Urothelium cell line (cell line): Measurements from ENCODE around the gene ANKLE2.
A peak's percentile ranks its signal among the peaks of the same experiment; 100 is the strongest.
"Not testable (repeated sequence)": the region's sequence is repeated elsewhere in the genome, so short reads cannot be mapped to it uniquely, and the experiment has no call there.

Experiments
- DNase-seq: peaks from one replicate; pipeline ENCODE4 v3.0.0; 2011; ENCODE audit warnings: low spot score, mixed read lengths
- FAIRE-seq: peaks from 2 replicates; lab custom pipeline; 2011; peaks lifted over from hg19 to GRCh38; lab: Jason Lieb, UNC

Gene ANKLE2

DNA sequence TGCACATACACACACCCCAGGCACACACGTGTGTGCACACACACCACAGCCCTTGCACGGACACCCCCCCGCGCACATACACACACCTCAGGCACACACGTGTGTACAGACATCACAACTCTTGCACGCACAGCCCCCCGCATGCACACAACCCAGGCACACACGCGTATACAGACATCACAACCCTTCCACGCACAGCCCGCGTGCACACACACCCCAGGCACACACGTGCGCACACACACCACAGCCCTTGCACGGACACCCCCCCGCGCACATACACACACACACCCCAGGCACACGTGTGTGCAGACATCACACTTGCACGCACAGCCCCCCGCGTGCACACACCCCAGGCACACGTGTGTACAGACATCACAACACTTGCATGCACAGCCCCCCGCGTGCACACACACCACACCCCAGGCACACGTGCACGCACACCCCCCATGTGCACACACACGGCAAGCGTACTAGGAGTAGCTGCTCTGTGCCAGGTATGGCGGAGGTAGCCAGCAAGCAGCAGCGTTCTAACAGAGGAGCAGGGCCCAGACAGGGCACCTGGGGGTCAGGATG, 18.2 kb upstream of the ANKLE2 start:
- DNase-seq (no peak), FAIRE-seq (peak; percentile 81)

DNA sequence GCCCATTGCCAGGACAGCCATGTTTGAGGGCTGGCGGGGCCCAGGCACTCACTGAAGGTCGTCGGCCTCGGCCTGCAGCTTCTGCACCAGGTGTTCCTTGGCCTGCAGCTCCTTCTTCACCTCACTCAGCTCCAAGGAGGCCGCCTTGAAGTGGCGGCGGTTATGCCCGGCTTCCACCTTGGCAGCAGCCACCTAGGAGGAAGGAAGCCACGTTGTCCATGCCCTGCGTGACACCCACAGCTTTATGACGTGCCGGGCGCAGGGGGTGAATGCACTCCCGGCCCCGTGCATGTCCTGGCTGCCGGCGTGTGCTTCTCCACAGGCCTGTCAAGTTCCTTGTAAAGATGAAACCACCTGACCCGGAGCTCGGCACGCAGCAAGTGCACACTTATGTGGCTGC, 16.0 kb upstream of the ANKLE2 start:
- FAIRE-seq (no peak), DNase-seq (no peak)

- FAIRE-seq (no peak), DNase-seq (no peak)
Measured at GRCh38 chr12:132776816-132777568, 15.4 kb upstream of the ANKLE2 start.

DNA sequence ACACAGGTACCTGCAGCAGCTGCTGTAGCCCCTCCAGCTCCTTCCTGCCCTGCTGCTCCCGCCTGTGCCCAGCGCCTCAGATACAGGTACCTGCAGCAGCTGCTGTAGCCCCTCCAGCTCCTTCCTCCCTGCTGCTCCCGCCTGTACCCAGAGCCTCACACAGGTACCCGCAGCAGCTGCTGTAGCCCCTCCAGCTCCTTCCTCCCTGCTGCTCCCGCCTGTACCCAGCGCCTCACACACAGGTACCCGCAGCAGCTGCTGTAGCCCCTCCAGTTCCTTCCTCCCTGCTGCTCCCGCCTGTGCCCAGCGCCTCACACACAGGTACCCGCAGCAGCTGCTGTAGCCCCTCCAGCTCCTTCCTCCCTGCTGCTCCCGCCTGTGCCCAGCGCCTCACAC, 14.6 kb upstream of the ANKLE2 start:
- not testable (repeated sequence) for FAIRE-seq, DNase-seq

GRCh38 chr12:132775502-132776229, 14.0 kb upstream of the ANKLE2 start:
- DNase-seq: no peak
- no peak for FAIRE-seq

GRCh38 chr12:132774646-132775275, 13.1 kb upstream of the ANKLE2 start:
- FAIRE-seq: no peak
- DNase-seq: no peak

- DNase-seq: no peak
- no peak for FAIRE-seq
Measured at GRCh38 chr12:132774159-132774558, 12.5 kb upstream of the ANKLE2 start.

DNA sequence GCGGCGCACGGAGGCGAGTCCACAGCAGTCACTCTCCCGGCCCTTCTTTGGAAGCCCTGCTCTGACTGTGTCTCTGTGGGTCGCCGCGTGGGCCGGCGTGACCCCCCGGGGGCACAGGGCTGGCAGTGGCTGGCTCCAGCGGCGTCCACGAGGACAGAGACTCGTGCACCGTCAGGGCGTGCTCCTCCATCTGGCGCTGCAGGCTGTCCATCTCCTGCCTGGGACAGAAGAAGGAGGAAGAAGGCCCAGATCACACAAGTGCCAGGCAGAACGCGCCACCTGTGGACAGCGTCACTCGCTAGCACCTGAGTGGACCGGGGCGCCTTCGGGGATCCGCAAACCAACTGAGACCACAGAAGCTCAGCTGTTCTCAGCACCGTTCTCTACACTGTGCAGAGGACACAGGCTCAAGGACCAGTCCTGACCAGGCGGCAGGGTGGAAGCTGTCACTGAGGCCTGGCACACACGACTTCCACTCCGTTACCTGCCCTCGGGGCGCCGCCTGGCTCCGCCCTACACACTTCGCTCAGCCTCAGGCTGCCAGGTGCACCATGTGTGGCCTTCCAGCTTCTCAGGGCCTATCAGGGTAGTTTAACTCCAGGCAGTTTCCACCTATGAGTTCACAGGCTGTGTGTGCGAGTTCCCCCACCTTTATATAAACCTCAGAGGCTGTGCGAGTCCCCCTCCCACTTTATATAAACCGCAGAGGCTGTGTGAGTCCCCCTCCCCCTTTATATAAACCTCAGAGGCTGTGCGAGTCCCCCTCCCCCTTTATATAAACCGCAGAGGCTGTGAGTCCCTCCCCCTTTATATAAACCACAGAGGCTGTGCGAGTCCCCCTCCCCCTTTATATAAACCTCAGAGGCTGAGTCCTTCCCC, 11.7 kb upstream of the ANKLE2 start:
- FAIRE-seq (no peak), DNase-seq (no peak)

GRCh38 chr12:132772606-132773005, 11.0 kb upstream of the ANKLE2 start:
- no peak for DNase-seq
- FAIRE-seq: no peak

DNA sequence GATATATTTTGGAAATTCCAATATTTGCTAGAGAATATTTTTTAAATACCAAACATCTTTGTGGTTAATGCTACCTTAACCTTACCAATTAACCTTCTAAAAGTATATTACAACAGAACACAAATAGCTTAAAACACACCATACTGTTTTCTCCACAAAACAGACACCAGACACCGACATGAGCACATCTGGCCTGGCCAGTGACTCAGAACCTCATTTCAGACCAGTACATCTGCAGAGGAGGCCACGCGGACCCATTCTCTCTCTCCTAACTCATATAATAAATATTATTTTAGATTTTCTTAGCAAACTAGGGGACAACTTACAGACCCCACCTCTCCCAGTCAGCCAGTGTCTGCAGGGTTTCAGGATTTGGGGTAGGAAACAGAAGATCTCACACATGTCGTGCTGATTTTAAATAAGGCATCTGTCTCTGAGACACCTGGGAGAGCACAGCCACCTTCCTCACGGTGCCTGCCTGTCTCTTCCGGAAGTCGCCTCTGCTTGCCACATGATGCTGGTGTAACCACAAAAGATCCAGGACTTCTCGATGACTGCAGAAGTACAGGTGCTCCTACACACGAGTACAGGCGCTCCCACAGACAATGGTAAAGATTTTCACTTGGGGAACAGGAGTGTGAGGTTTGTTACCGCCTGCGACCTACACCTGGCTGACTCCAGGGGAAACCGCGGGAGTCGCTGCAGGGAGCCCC, 9.7 kb upstream of the ANKLE2 start:
- no peak for DNase-seq
- no peak for FAIRE-seq

DNA sequence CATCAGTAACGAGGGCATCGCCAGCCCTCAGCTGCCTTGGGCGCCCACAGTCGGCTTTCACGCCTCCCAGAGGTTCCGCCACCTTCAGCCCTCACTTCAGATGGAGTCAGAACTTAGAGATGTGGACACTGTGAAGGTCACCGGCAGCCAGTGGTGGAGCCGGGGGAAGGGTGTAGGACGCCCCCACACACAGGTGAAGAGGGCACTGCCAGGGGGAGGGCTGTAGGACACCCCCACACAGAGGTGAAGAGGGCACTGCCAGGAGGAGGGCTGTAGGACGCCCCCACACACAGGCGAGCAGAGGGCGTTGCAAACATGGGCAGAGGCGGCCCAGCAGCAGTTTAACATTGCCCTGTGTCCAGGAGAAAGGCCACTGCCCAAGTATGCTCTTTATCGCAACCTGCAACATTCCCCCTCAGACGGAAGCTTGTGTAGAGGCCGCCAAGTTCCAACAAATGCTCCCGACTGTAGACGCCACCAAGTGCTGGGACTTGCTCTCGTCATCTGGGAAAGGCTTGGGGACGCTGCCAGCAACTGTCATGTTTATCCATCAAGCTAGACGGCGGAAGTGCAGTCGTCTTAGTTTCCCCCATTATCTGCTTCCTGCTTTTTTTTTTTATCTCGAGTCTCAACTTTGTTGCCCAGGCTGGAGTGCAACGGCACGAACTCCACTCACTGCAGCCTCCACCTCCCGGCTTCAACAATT, 4.9 kb upstream of the ANKLE2 start:
- FAIRE-seq: no peak
- DNase-seq: peak; percentile 40

DNA sequence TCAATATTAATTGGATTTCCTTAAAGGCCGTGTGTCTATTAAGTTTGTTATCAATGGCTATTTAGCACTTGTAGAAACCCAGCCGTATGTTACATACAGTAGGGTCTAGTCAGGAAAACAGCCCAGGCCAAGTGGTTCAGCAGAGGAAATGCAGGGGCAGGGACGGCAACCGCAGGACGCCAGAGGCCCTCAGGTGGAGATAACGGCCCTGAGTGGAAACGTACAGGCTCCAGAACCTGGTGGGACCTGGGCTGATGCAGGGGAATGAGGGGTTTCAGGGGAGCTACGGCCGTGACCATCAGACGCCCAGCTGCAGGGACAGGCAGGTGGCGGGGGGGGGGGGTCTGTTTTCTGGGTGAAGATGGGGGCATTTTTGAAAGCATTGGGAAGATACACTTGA, 3.7 kb upstream of the ANKLE2 start:
- no peak for DNase-seq
- FAIRE-seq: no peak

DNA sequence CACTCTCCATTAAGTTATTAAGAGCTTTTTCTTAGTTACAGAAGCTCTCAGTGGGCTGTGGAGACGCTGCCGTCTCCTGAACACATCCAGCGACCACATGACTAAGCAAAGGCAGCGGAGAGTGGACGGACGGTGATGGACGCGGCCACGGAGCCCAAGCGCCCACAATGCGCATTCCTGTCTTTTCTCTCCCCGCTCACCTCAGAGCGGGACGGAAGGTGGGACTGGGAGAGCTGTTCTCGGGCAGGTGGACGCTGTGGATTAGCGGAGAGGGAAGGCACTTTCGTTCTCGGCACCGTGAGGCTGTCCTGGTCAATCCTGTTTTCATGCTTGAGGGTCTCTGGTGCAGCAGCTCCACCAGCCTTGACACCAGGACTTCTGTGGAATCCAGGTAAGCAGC, 2.6 kb upstream of the ANKLE2 start:
- DNase-seq (no peak), FAIRE-seq (no peak)

- DNase-seq (peak; percentile 97), FAIRE-seq (no peak)
Measured at GRCh38 chr12:132761921-132762583, 420 bp upstream of the ANKLE2 start.

- no peak for FAIRE-seq
Measured at GRCh38 chr12:132759359-132759758, 2.3 kb downstream of the ANKLE2 start.

GRCh38 chr12:132758825-132759224, 2.8 kb downstream of the ANKLE2 start:
- not testable (repeated sequence) for FAIRE-seq, DNase-seq

More at GRCh38 chr12:132759359-132759758, 2.3 kb downstream of the ANKLE2 start:
- DNase-seq: no peak

DNA sequence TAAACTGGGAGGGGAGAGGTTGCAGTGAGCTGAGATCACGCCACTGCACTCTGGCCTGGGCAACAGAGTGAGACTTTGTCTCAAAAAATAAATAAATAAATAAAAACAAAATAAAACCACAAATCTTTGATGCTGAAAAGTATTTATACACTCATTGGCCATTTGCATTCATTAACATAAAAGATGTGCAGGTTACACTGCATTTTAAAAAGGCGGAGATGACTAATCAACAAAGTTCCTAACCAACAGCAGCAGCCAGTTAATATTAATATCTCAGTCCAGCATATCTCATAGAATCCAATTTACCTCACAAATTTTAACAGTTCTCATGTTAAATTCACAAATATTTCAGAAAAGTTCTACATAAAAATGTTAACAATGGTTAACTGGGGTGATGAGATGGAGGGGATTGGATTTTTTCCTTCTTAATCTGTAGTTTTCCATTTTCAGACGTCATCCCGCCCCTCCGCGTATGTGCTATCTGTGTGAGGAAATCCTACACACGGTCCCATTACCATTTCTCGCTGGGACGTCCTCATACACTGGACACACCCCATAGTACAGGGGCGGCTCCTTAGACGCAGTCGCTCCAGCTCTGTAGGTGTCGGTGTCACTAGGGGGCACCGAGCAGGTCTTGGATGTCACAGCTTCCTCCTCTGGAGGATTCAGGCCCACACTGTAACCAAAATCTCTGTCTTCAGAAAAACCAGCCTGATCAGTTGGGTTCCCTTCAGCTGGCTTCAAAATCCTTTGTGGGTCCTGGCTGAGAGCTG, 7.3 kb downstream of the ANKLE2 start:
- no peak for DNase-seq
- no peak for FAIRE-seq

DNA sequence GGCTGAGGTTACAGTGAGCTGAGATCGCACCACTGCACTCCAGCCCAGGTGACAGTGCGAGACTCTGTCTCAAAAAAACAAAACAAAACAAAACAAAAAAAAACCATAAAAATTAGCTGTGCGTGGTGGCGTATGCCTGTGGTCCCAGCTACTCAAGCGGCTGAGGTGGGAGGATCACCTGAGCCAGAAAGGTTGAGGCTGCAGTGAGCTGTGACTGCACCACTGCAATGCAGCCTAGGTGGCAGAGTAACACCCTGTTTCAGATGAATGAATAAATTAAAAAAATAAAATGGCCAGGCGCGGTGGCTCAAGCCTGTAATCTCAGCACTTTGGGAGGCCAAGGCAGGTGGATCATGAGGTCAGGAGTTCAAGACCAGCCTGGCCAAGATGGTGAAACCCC, 8.0 kb downstream of the ANKLE2 start:
- DNase-seq, FAIRE-seq: not testable (repeated sequence)
